IPS-18c (cell line): Measurements from ENCODE around the gene CYB561.

Experiments used
- H3K4me3 ChIP-seq: 2 replicates; pipeline ENCODE4 v1.7.0; 2013; ENCODE audit warnings: low read depth, mild to moderate bottlenecking, low read length, moderate library complexity; ENCODE audit not compliant: insufficient read depth
- H3K9me3 ChIP-seq: one replicate; pipeline ENCODE4 v1.6.1; 2013; ENCODE audit warnings: mild to moderate bottlenecking, low read length, moderate library complexity; ENCODE audit not compliant: control insufficient read depth, insufficient read depth

Gene CYB561

GRCh38 chr17:63429766-63430165 lies 16.3 kb downstream of the CYB561 start:
- no peak overlapping the region for H3K4me3 ChIP-seq
- no peaks in the 10 kb centered on the region for H3K9me3 ChIP-seq

DNA sequence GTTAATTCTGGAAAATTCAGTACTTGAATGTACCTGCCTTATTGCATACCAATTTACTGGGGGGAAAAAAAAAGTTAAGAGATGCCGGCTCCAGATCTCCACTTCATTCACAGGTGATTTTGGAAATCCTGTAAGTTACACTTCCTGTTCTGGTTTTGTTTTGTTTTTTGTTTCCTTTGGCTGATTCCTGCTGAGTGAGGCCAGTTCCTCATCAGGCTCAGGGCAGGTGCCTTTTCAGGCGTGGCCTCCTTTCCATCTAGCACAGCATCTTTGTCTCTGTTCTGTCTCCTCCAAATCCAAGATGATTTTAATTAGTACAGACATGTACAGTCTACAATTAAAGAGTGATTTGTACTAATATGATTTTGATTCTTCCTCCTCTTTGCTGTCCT lies 19.2 kb downstream of the CYB561 start:
- H3K9me3 ChIP-seq = no peaks in the 10 kb centered on the region
- no peak overlapping the region for H3K4me3 ChIP-seq

DNA sequence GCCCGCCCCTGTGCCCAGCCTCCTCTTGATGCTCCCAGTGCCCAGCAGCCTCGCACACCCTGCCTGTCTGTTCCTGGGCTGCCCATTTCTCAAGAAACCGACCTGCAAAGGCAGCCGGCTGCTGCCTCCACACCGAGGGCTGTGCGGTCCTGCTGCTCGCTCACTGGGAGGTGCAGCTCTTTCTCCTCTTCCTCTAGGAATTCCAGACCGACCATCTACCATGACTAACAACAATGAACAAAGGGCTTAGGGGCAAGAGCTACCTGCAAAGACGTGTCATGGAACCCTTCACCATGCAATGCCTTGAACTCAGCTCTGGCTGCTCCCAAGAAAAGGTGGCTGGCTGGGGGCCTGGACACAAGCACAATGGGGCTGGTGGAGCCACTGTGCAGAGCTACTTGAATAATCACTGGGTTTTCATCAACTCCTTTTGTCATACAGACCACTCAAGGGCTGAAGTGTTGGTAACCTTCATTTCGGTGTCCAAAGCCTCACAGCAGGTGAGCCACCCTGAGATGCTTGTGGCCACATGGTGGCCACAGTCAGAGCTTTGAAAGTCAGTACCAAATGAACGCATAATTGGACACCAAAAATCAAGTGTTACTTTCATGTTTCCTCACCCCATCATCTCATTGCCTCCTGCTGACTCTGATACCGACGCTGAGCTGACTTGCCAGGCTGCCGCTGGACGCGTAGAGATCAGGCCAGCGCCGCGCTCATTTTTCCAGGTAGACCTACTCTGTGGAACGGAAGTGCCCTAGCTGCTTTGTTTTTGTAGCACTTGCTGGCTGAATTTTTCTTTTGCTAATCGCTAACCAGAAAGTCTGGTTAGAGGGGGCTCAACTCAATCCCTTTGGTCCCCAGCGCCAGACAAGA lies 19.8 kb downstream of the CYB561 start:
- no peak overlapping the region for H3K4me3 ChIP-seq
- H3K9me3 ChIP-seq = no peaks in the 10 kb centered on the region

DNA sequence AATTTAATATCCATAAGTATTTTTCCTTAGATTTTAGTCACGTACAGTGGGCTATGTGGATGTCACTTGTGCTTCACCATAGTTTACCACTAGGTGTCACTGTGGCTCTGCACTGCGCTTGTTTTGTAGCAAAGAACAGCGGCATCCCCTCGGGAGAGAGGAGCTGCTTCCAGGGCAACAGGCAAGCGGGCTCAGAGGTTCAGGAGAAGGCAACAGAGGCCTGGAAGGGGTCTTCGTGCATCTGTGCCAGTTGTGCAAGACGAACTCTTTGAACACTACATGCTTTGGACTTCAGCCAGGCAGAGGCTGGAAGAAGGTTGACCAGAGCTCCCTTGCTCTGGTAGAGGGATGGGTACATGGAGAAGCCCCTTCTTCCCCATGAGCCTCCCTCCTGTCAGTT lies 20.6 kb downstream of the CYB561 start:
- Histone ChIP-seq H3K4me3 (no peak overlapping the region), H3K9me3 (no peaks in the 10 kb centered on the region)

- H3K4me3 ChIP-seq = no peak overlapping the region
- peaks cover 2% of the 10 kb centered on the region for H3K9me3 ChIP-seq
These were observed 22.1 kb downstream of the CYB561 start for GRCh38 chr17:63423963-63424362.

GRCh38 chr17:63423251-63423950 lies 22.7 kb downstream of the CYB561 start:
- Histone ChIP-seq H3K4me3 (no peak overlapping the region), H3K9me3 (peaks cover 2% of the 10 kb centered on the region)

GRCh38 chr17:63421681-63422645 lies 24.1 kb downstream of the CYB561 start:
- Histone ChIP-seq H3K4me3 (no peak overlapping the region), H3K9me3 (peaks cover 2% of the 10 kb centered on the region)

GRCh38 chr17:63420868-63421680 lies 25.0 kb downstream of the CYB561 start:
- Histone ChIP-seq H3K4me3 (no peak overlapping the region), H3K9me3 (peaks cover 2% of the 10 kb centered on the region)

GRCh38 chr17:63419949-63420867 lies 25.9 kb downstream of the CYB561 start:
- H3K4me3 ChIP-seq = no peak overlapping the region
- H3K9me3 ChIP-seq = peaks cover 2% of the 10 kb centered on the region

GRCh38 chr17:63419398-63419797 lies 26.7 kb downstream of the CYB561 start:
- Histone ChIP-seq H3K4me3 (no peak overlapping the region), H3K9me3 (peaks cover 2% of the 10 kb centered on the region)

GRCh38 chr17:63418540-63418939 lies 27.6 kb downstream of the CYB561 start:
- Histone ChIP-seq H3K4me3 (no peak overlapping the region), H3K9me3 (peaks cover 2% of the 10 kb centered on the region)

- Histone ChIP-seq H3K9me3 (no peaks in the 10 kb centered on the region), H3K4me3 (no peak overlapping the region)
These were observed 31.9 kb downstream of the CYB561 start for GRCh38 chr17:63414222-63414621.

GRCh38 chr17:63413128-63413527 lies 33.0 kb downstream of the CYB561 start:
- H3K9me3 ChIP-seq = no peaks in the 10 kb centered on the region
- no peak overlapping the region for H3K4me3 ChIP-seq

- H3K4me3 ChIP-seq = no peak overlapping the region
- H3K9me3 ChIP-seq = no peaks in the 10 kb centered on the region
These were observed 33.9 kb downstream of the CYB561 start for GRCh38 chr17:63412234-63412633.

DNA sequence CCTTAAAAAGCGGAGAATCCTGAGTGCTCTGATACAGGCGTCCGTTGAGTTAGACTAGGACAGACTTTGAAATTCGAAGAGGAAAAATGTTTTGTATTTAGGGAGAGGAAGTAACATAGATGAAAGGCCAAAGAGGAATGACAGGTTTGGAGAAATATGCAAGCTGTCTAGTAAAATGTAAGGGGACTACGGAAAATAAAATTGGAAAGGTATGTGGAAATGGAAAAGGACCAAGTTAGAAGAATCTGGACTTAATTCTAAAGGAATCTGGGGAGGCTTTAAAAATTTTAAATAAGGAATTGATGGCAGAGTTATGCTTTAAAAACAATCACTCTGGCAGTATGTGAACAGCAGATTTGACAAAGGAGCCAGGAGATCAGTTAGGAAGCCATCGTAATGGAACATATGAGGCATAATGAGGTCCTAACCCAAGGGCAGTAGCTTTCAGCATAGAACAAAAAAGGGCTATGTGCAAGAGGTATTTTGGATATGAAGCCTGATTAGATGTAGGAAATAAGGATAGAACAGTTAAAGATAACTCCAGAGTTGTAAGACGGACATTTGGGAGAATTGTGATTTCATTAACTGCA lies 38.3 kb downstream of the CYB561 start:
- H3K4me3 ChIP-seq = no peak overlapping the region

More for the DNA sequence above, 38.3 kb downstream of the CYB561 start:
- H3K9me3 ChIP-seq = no peaks in the 10 kb centered on the region
